ENCODE measurements around the gene AHNAK2.
A peak's percentile ranks its signal among the peaks of the same experiment; 100 is the strongest.

Gene AHNAK2

DNA sequence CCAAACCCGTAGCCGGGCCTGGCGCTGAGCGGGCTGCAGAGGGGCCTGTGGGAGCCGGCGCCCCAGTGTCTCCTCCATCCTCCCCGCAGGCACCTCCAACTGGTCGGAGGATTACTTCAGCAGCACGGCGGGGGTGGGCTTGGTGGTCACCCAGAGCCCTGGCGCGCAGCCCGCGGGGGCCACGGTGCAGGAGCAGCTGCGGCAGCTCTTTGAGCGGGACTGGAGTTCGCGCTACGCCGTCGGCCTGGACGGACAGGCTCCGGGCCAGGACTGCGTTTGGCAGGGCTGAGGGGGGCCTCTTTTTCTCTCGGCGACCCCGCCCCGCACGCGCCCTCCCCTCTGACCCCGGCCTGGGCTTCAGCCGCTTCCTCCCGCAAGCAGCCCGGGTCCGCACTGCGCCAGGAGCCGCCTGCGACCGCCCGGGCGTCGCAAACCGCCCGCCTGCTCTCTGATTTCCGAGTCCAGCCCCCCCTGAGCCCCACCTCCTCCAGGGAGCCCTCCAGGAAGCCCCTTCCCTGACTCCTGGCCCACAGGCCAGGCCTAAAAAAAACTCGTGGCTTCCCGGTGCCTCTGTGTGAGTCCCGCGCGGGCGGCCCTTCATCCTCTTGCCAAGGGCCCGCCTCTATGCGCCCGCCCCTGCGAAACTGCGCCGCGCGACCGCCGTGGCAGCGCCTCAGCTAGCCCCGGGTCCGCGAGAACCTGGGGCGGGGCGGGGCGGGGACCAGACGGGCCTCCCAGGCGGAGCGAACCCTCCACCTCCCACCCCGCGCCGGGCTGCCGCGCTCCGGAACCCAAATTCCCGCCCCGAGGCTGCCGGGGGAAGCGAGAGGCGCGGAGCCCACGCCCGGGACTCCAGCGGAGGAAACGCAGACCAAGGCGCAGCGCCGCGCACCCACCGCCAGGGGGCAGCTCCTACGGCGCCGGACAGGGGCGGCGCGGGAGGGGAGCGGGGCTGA is 45.2 kb downstream of the AHNAK2 start (continued):
- TF ChIP-seq, protein P1, sequence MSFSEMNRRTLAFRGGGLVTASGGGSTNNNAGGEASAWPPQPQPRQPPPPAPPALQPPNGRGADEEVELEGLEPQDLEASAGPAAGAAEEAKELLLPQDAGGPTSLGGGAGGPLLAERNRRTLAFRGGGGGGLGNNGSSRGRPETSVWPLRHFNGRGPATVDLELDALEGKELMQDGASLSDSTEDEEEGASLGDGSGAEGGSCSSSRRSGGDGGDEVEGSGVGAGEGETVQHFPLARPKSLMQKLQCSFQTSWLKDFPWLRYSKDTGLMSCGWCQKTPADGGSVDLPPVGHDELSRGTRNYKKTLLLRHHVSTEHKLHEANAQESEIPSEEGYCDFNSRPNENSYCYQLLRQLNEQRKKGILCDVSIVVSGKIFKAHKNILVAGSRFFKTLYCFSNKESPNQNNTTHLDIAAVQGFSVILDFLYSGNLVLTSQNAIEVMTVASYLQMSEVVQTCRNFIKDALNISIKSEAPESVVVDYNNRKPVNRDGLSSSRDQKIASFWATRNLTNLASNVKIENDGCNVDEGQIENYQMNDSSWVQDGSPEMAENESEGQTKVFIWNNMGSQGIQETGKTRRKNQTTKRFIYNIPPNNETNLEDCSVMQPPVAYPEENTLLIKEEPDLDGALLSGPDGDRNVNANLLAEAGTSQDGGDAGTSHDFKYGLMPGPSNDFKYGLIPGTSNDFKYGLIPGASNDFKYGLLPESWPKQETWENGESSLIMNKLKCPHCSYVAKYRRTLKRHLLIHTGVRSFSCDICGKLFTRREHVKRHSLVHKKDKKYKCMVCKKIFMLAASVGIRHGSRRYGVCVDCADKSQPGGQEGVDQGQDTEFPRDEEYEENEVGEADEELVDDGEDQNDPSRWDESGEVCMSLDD (tag by site-specific recombination; IDR thresholded peaks at IDR 0.05), result no peak
- TF ChIP-seq ZNF513 (tag by site-specific recombination; IDR thresholded peaks at IDR 0.05) (no peak), ZNF654 (tag by site-specific recombination; IDR thresholded peaks at IDR 0.05; ENCODE audit: low read depth) (no peak), ZNF423 (tag by site-specific recombination; IDR thresholded peaks at IDR 0.05) (no peak), CTCF (tag by site-specific recombination; IDR thresholded peaks at IDR 0.05) (peak; percentile 75), ZBTB8A (tag by site-specific recombination; IDR thresholded peaks at IDR 0.05) (peak; percentile 86), ZNF514 (tag by site-specific recombination; IDR thresholded peaks at IDR 0.05) (no peak), ZBTB20 (tag by site-specific recombination; IDR thresholded peaks at IDR 0.05) (peak; percentile 42; the same call in 1 of the 2 replicates), ZNF404 (tag by site-specific recombination; IDR thresholded peaks at IDR 0.05) (no peak), REST (tag by site-specific recombination; IDR thresholded peaks at IDR 0.05) (no peak), ZNF146 (tag by site-specific recombination; IDR thresholded peaks at IDR 0.05) (peak; percentile 51; the same call in 1 of the 2 replicates), ZNF248 (tag by site-specific recombination; IDR thresholded peaks at IDR 0.05) (no peak), HOXC10 (CRISPR knock-in tag; IDR thresholded peaks at IDR 0.05) (no peak), KLF1 (tag by site-specific recombination; IDR thresholded peaks at IDR 0.05) (peak; percentile 83)
- TF ChIP-seq, protein P2, sequence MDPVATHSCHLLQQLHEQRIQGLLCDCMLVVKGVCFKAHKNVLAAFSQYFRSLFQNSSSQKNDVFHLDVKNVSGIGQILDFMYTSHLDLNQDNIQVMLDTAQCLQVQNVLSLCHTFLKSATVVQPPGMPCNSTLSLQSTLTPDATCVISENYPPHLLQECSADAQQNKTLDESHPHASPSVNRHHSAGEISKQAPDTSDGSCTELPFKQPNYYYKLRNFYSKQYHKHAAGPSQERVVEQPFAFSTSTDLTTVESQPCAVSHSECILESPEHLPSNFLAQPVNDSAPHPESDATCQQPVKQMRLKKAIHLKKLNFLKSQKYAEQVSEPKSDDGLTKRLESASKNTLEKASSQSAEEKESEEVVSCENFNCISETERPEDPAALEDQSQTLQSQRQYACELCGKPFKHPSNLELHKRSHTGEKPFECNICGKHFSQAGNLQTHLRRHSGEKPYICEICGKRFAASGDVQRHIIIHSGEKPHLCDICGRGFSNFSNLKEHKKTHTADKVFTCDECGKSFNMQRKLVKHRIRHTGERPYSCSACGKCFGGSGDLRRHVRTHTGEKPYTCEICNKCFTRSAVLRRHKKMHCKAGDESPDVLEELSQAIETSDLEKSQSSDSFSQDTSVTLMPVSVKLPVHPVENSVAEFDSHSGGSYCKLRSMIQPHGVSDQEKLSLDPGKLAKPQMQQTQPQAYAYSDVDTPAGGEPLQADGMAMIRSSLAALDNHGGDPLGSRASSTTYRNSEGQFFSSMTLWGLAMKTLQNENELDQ (tag by site-specific recombination; IDR thresholded peaks at IDR 0.05; ENCODE audit: low read depth), result no peak
- TF ChIP-seq, protein P3, sequence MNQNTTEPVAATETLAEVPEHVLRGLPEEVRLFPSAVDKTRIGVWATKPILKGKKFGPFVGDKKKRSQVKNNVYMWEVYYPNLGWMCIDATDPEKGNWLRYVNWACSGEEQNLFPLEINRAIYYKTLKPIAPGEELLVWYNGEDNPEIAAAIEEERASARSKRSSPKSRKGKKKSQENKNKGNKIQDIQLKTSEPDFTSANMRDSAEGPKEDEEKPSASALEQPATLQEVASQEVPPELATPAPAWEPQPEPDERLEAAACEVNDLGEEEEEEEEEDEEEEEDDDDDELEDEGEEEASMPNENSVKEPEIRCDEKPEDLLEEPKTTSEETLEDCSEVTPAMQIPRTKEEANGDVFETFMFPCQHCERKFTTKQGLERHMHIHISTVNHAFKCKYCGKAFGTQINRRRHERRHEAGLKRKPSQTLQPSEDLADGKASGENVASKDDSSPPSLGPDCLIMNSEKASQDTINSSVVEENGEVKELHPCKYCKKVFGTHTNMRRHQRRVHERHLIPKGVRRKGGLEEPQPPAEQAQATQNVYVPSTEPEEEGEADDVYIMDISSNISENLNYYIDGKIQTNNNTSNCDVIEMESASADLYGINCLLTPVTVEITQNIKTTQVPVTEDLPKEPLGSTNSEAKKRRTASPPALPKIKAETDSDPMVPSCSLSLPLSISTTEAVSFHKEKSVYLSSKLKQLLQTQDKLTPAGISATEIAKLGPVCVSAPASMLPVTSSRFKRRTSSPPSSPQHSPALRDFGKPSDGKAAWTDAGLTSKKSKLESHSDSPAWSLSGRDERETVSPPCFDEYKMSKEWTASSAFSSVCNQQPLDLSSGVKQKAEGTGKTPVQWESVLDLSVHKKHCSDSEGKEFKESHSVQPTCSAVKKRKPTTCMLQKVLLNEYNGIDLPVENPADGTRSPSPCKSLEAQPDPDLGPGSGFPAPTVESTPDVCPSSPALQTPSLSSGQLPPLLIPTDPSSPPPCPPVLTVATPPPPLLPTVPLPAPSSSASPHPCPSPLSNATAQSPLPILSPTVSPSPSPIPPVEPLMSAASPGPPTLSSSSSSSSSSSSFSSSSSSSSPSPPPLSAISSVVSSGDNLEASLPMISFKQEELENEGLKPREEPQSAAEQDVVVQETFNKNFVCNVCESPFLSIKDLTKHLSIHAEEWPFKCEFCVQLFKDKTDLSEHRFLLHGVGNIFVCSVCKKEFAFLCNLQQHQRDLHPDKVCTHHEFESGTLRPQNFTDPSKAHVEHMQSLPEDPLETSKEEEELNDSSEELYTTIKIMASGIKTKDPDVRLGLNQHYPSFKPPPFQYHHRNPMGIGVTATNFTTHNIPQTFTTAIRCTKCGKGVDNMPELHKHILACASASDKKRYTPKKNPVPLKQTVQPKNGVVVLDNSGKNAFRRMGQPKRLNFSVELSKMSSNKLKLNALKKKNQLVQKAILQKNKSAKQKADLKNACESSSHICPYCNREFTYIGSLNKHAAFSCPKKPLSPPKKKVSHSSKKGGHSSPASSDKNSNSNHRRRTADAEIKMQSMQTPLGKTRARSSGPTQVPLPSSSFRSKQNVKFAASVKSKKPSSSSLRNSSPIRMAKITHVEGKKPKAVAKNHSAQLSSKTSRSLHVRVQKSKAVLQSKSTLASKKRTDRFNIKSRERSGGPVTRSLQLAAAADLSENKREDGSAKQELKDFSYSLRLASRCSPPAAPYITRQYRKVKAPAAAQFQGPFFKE (tag by site-specific recombination; IDR thresholded peaks at IDR 0.05; ENCODE audit: borderline replicate concordance), result no peak

Measured in HEK293 (cell line).